Stimulated activated CD8-positive, alpha-beta memory T cell treated with anti-CD3 and anti-CD28 coated beads, Interleukin-7, amount 100 ng/mL, for 24 hours (primary cell): ENCODE data around the gene CAMK1G.

ENCODE experiments used
- DNase-seq: peaks from one replicate; pipeline ENCODE4 v3.0.0-alpha.2; 2020; ENCODE audit warnings: low read depth

The CAMK1G gene

DNA sequence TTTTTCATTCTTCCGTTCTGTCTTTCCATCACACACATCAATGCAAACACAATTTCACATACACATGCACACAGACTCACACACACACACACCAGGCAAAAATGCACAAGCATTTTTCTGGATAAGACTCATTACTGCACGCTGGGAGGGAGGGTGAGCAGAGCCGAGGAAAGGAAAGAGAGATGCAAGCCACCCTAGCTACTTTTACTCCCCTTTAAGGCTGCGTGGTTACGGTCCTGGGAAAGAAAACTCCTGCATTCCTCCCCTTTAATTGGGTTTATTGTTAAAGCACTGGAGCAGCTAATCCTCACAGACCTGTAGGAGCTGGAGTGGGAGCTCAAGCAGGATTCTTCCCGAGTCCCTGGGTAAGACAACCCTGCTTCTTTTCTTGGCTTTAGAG lies at the start of gene CAMK1G:
Gene CAMK1G (plus strand): TSS at position 307 of the 400 bp plus-strand sequence. CDS start 11,270 bp downstream, outside the sequence.
- no peak for DNase-seq

- DNase-seq: no peak
Observed at GRCh38 chr1:209534496-209535250, 48.8 kb upstream of the CAMK1G start.

- no peak for DNase-seq
Observed at GRCh38 chr1:209536843-209537242, 46.7 kb upstream of the CAMK1G start.

- DNase-seq: no peak
Observed at GRCh38 chr1:209537336-209538114, 46.0 kb upstream of the CAMK1G start.

DNA sequence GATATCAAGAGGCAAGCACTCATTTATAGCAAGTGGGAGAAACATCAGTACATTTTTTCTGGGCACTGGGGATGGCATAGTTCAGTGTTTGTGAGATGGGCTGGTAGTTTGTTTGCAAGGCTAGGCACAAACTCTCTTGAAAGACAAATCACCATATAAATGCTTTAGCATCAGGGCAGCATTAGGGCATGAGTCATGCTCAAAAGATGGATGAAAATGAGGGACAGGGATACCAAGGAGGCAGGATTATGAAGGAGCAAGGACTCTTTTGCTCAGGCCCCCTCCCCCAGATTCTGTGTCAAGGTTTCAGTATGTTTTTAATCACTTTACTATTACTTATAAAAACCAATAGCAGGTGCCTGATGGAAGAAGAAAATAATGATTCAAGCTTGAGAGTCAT lies 43.9 kb upstream of the CAMK1G start:
- DNase-seq: no peak

DNA sequence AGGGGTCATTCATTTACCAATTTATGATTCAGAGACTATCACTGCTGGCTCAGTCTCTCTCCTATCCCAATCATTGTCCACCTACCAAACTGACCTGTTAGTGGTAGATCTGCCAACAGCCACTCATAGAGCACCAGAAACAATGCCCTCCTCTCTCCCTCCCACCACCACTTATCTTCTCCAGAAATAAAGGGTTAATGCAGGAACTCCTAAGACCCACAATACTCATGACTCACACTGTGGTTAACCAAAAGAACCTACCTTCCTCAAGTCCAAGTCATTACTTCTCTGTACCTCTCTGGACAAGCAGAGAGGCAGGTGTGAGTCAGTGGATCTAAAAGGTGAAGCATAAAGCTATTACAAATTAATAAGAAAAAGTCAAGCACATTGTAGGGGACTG lies 40.9 kb upstream of the CAMK1G start:
- no peak for DNase-seq

DNA sequence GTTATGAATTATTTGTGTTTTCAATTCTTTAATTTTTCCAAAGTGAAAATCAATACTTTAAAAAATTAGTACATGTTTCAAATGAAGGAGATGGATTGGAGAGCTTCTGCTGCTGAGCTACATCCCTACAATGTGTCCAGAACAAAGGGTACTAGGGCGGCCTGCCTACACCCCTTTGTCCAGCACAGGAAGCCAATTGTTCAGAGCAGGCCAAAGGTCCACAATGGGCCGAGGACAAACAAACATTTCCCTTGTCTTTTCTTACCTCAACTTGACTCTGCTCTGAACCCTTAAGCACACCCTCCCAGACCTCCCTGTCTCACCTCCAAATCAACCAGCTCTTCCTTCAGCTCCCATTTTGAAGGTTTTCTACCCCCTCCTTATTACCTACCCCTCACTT lies 39.4 kb upstream of the CAMK1G start:
- DNase-seq: no peak

DNA sequence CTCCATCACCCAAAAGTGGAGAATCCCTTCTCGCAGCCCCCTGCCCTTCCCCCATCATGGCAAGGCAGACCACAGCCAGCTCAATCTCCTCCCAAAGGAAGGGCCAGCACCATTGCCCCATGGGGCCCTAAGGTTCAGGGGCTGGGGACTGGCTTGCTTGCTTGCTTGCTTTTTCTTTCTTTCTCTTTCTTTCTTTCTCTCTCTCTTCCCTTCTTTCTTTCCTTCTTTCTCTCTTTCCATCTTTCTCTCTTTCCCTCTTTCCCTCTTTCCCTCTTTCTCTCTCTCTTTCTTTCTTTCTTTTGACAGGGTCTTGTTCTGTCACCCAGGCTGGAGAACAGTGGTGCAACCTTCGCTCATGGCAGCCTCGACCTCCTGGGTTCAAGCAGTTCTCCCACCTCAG lies 38.1 kb upstream of the CAMK1G start:
- DNase-seq: no peak

- DNase-seq: no peak
Observed at GRCh38 chr1:209546390-209547085, 37.0 kb upstream of the CAMK1G start.

DNA sequence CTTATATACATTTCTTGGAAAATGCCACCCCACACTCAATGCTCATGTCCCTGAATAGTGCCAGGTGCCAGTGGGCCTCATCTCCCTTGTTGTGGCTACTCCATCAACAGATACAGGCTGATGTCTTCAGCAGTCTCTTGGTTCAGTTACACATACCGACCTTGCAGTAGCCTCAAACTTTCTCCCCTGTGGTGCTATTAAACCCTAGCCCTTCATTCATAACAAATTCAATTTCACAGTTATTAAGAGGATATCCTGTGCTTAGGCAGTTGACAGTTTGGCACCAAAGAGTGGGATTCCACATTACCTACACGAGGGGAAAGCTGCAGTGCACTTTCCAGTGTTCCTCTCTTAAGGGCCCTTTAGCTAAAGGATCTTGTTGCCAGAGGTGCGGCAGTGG lies 35.9 kb upstream of the CAMK1G start:
- no peak for DNase-seq

GRCh38 chr1:209549443-209550205 lies 33.9 kb upstream of the CAMK1G start:
- DNase-seq: no peak

- no peak for DNase-seq
Observed at GRCh38 chr1:209550519-209550918, 33.0 kb upstream of the CAMK1G start.

DNA sequence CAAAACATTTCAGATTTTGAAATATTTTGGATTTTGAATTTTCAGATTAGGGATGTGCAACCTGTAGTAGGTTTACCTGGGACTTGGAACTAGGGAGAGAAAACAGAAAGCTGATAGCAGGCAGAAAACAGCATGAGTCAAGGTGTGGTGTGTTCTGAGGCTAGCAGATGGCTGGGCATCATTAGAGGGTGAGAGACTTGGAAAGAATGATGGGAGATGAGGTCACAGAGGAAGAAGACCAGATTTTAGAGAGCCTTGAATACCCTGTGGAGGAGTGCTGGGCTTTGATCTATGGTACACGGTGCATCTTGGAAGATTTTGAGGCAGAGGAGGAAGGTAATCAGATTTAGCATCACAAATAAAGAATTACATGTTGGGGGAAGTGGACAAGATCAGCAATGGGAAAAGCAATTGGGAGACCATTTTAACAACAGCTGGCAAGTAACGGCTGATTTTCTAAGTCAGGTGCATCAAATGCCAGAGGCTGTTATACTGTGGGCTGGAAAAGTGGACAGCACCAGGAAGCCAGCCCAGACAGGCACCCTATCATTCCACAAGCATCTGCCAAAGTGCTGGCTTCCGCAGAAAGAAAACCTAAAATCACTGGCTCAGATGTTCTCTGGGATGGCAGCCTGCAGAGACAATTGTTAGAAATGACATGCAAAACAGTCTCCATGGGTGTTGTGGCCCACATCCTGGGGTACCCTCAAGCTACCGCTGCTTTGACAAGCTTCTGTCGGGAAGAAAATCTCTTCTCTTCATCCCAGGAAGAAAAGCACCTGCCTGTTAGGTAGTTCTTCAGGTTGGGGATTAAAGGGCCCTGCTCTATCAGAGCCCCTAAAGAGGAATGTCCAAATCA lies 30.9 kb upstream of the CAMK1G start:
- no peak for DNase-seq

GRCh38 chr1:209554761-209555611 lies 28.5 kb upstream of the CAMK1G start:
- no peak for DNase-seq

GRCh38 chr1:209556162-209556690 lies 27.3 kb upstream of the CAMK1G start:
- no peak for DNase-seq

DNA sequence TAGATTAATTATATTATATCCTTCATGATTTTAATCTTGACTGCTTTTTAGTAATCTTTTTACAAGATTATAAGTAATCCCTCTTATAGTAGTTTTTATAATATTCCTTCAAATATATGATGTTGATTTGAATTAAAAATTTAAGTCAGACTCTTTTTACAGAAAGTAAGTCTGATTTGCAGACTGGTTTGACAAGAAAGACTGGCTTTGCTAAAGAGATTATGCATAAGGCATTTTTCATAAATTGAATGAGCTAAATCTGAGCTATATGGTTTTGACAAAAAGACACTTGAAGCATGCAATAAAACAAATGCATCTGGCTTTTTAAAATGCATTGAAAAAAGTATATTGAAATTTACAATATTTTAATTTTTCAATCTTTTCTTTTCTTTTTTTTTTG lies 26.3 kb upstream of the CAMK1G start:
- no peak for DNase-seq

DNA sequence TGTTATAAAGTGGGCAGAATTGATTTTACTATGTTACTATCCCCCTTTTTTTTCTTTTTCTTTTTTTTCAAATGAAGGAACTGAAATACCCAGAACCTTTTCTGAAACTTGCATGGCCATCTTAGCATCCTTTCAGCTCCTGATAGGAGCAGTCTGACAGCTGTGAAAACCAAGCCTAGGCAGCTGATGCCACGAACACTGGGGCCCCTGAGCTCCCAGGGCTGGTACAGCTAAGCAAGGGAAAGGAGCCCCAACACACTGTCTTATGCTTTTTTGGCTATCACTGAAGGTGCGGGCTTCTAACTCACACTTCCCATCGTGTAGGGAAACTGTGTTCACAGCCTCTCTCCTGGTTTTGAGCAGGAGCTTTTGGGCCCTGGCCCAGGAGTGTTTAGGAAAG lies 23.0 kb upstream of the CAMK1G start:
- no peak for DNase-seq

DNA sequence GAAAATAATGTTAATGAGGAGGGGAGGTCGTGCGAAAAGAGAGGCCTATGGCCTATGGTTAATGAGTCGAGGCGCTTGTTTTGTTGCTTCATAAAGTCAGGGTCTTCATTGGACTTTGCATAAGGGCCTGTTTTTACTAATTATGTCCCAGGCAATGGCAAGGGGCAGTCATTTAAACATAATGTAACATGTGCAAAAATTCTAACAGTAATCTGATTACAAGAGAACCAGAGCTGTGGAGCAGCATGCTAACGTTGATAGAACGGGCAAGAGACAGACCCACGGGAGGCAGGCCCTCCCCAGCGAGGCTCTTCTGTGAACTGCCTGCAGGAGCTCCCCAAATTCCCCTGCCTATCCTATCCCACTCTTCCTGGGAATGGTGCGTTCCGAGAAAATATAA lies 22.6 kb upstream of the CAMK1G start:
- no peak for DNase-seq

DNA sequence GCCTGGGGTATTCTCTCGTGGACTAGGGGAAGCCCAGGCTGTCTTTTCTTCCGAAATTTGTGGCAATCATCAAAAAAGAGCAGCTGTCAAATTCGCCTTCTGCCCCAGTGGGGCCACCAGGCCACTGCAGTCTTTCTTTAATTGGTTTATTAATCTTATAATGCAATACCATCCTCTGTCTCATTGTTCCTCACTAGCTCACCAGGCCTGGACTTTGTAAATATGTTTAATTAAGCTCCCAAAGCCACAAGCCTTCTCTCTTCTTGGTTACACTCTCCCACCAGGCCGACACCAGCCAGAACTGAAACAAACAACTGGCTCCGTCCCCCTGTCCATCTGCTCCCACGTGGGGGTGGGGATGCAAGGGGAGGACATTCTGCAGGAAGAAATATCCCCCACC lies 22.0 kb upstream of the CAMK1G start:
- DNase-seq: no peak

GRCh38 chr1:209564849-209565248 lies 18.7 kb upstream of the CAMK1G start:
- no peak for DNase-seq
